Coronary artery (tissue), 2 donors: ENCODE data around the gene AGMO.

ENCODE experiments used
- DNase-seq: peaks from one replicate; pipeline ENCODE4 v3.0.0-alpha.2; 2017; ENCODE audit warnings: low spot score
- H3K27ac ChIP-seq, 2 donors: fragments of 200-600 bp; sonication (generic); one replicate each; pipeline ENCODE4 v1.5.1; 2016 to 2019
- H3K4me3 ChIP-seq: fragments of 200-600 bp; sonication (generic); 2 replicates; pipeline ENCODE4 v1.5.1; 2016; ENCODE audit warnings: mild to moderate bottlenecking, moderate library complexity
- CTCF ChIP-seq: fragments of 200-600 bp; sonication (generic); IDR thresholded peaks from one replicate; pipeline ENCODE4 v1.5.1; 2019; ENCODE audit warnings: antibody characterized with exemption

Gene AGMO

GRCh38 chr7:15214976-15215375 is 346.8 kb downstream of the AGMO start:
- DNase-seq = no peak
- no peak for TF ChIP-seq CTCF
- no peak overlapping the region for H3K27ac ChIP-seq
- H3K4me3 ChIP-seq = no peak overlapping the region

- DNase-seq = no peak
- H3K4me3 ChIP-seq = no peak overlapping the region
- no peak for TF ChIP-seq CTCF
- H3K27ac ChIP-seq = no peak overlapping the region
Observed at GRCh38 chr7:15213093-15213492, 348.7 kb downstream of the AGMO start.

- DNase-seq = no peak
- no peak overlapping the region for H3K27ac ChIP-seq
- H3K4me3 ChIP-seq = no peak overlapping the region
- TF ChIP-seq CTCF = no peak
Observed at GRCh38 chr7:15209429-15209828, 352.4 kb downstream of the AGMO start.

- no peak for TF ChIP-seq CTCF
- Histone ChIP-seq H3K27ac (no peak overlapping the region), H3K4me3 (no peak overlapping the region)
- DNase-seq = no peak
Observed at GRCh38 chr7:15204421-15204820, 357.4 kb downstream of the AGMO start.

- no peak overlapping the region for H3K27ac ChIP-seq
- no peak overlapping the region for H3K4me3 ChIP-seq
- no peak for DNase-seq
- TF ChIP-seq CTCF = no peak
Observed at GRCh38 chr7:15199482-15199881, 362.3 kb downstream of the AGMO start.

- TF ChIP-seq CTCF = no peak
- H3K27ac ChIP-seq = no peak overlapping the region
- DNase-seq = no peak
- no peak overlapping the region for H3K4me3 ChIP-seq
Observed at GRCh38 chr7:15197042-15197977, 364.5 kb downstream of the AGMO start.

GRCh38 chr7:15178065-15178464 is 383.8 kb downstream of the AGMO start:
- TF ChIP-seq CTCF = no peak
- H3K4me3 ChIP-seq = no peak overlapping the region
- DNase-seq = no peak
- H3K27ac ChIP-seq = no peak overlapping the region
